Right kidney (tissue), 1 donor: ENCODE measurements around the gene CCL16.

Experiments used
- DNase-seq: peaks from one replicate; pipeline ENCODE4 v3.0.0-alpha.2; 2016

CCL16 gene

GRCh38 chr17:35934760-35935159, 46.5 kb downstream of the CCL16 start:
- DNase-seq, result no peak

GRCh38 chr17:35932586-35932985, 48.7 kb downstream of the CCL16 start:
- no peak for DNase-seq

GRCh38 chr17:35931794-35932425, 49.4 kb downstream of the CCL16 start:
- DNase-seq, result peak; percentile 9

DNA sequence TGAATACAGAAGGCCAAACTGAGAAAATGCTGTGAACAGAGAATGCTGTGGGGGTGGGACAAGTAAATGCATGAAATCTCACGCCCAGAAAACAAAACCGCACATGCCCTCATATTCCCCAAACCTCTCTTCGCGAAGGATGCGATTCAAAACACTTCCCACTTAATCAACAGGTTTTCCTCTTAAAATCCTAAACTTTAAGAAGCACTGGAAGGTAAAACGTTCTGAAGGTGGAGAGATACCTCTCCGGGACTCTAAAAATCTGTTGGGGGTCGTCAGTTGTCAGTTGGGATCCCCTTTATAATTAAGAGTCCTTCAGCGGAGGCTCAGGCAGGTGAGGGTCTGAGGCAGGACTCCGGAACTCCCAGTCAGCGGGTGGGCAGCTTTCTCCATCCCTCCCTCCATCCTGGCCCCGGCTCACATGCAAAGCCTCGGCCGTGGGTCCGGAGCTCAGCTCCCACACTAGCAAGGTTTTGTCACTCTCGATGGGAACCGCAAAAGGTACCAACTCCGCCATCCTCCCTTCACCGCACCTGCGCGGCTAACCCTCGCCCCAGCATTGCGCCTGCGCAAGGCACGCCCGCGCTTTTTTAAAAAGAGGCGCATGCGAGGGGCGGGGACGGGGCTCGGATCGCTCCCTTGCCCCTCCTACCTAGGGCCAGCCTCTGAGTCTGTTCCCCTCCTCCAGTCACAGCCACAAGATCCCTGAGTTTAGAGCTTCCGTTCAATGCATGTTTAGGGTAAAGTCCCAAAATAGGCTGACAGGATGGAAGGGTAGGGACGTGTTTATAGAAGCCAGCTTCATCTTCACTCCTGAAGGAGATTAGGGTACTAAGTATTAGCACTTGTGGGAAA, 50.9 kb downstream of the CCL16 start, which contains the start of gene RDM1:
Gene RDM1 (minus strand): TSS at position 563 of the 855 bp plus-strand sequence. CDS start 46 bp downstream, at position 517.
- DNase-seq, result peak; percentile 80

- DNase-seq, result no peak
Measured at GRCh38 chr17:35927714-35928113, 53.6 kb downstream of the CCL16 start.
